K562 (cell line): ENCODE measurements around the gene SYVN1. TPM values are rescaled to one million over a fixed set of nuclear protein-coding genes. Genes with fewer than 3 reads are reported as not detected.

Experiments
- CXXC5 ChIP-seq: fragments of 250-450 bp; sonication (Bioruptor Pico); IDR thresholded peaks from 2 replicates; pipeline ENCODE4 v1.8.0; 2022; ENCODE audit warnings: inconsistent platforms, mild to moderate bottlenecking, moderate library complexity
- DIDO1 ChIP-seq: fragments of 450-650 bp; IDR thresholded peaks from 2 replicates; pipeline ENCODE4 v1.6.1; 2016; ENCODE audit warnings: low read depth, missing biosample characterization, missing genetic modification characterization
- ETV6 ChIP-seq, 3 experiments: fragments of 150-350 bp in 1 of 3; sonication (generic) in 1 of 3; formaldehyde crosslinking in 1 of 3; IDR thresholded peaks; 2 replicates each; pipeline versions ENCODE4 v1.6.1 to v1.8.0; 2014 to 2022; ENCODE audit warnings: borderline replicate concordance in 2 of 3, low read depth in 2 of 3, antibody characterized with exemption in 1 of 3, low read length in 1 of 3, mild to moderate bottlenecking in 1 of 3, missing genetic modification reagents in 1 of 3
- FOXA3 ChIP-seq, 2 experiments: fragments of 450-650 bp in 1 of 2; sonication (generic) in 1 of 2; formaldehyde crosslinking; IDR thresholded peaks in 1 of 2; conservative IDR thresholded peaks in 1 of 2; 2 replicates each; pipeline versions ENCODE4 v1.4.0 to v1.8.0; 2020 to 2022; ENCODE audit warnings: mild to moderate bottlenecking in 2 of 2, missing genetic modification reagents in 1 of 2
- FOXK1 ChIP-seq: sonication (generic); formaldehyde crosslinking; IDR thresholded peaks from 2 replicates; pipeline ENCODE4 v1.8.0; 2022; ENCODE audit warnings: missing genetic modification reagents, mild to moderate bottlenecking, borderline replicate concordance
- JUNB ChIP-seq: fragments of 450-650 bp; formaldehyde crosslinking; conservative IDR thresholded peaks from 2 replicates; pipeline ENCODE4 v1.4.0; 2020; ENCODE audit warnings: mild to moderate bottlenecking
- NBN ChIP-seq: fragments of 450-650 bp; IDR thresholded peaks from 2 replicates; pipeline ENCODE4 v1.6.1; 2016; ENCODE audit warnings: low read depth, mild to moderate bottlenecking
- SAP30 ChIP-seq: fragments of 200-600 bp; sonication (generic); IDR thresholded peaks from 2 replicates; pipeline ENCODE4 v1.6.1; 2012; ENCODE audit warnings: borderline replicate concordance, low read depth, mild to moderate bottlenecking, moderate library complexity, low read length, control low read depth, inconsistent platforms; ENCODE audit not compliant: insufficient read depth, poor library complexity, severe bottlenecking
- SMAD3 ChIP-seq: fragments of 450-650 bp; formaldehyde crosslinking; conservative IDR thresholded peaks from 2 replicates; pipeline ENCODE4 v1.4.0; 2020; ENCODE audit warnings: mild to moderate bottlenecking
- SP1 ChIP-seq: sonication (generic); formaldehyde crosslinking; IDR thresholded peaks from 2 replicates; pipeline ENCODE4 v1.8.1; 2022; ENCODE audit warnings: mild to moderate bottlenecking, missing genetic modification reagents
- TRIM24 ChIP-seq, 2 experiments: fragments of 450-650 bp; IDR thresholded peaks; 2 replicates each; pipeline ENCODE4 v1.6.1; 2016
- ZBED1 ChIP-seq: IDR thresholded peaks from 2 replicates; pipeline ENCODE4 v1.6.1; 2014
- ZNF589 ChIP-seq: fragments of 200-800 bp; sonication (Bioruptor generic); IDR thresholded peaks from 2 replicates; pipeline ENCODE4 v1.6.1; 2016; ENCODE audit warnings: low read depth, missing genetic modification characterization, missing compliant biosample characterization
- ZNF79 ChIP-seq: fragments of 250-450 bp; sonication (Bioruptor Pico); IDR thresholded peaks from 2 replicates; pipeline ENCODE4 v1.4.0; 2020; ENCODE audit warnings: low read depth, mild to moderate bottlenecking, moderate library complexity
- polyA plus RNA-seq, 8 experiments: library from polyadenylated mRNA; depleted of rRNA in 4 of 8; stranded (reverse) in 5 of 8; unstranded in 3 of 8; fragments of >200 nt; fragmentation: Nextera tagmentation in 2 of 8; fragmentation: Illumina TruSeq in 1 of 8; extraction: Ambion mirVana in 2 of 8; extraction: Trizol in 1 of 8; gene quantifications; 2 replicates each; pipeline versions ENCODE4 v1.2.1 to v1.2.3, GENCODE V29; 2011 to 2014; ENCODE audit warnings: inconsistent platforms in 1 of 8, missing spikeins in 1 of 8
- total RNA-seq, 7 experiments: library from RNA; depleted of rRNA in 6 of 7; stranded (reverse); fragments of >200 nt in 6 of 7; fragmentation: Illumina TruSeq in 2 of 7; extraction: Trizol in 2 of 7; gene quantifications; 2 replicates each; pipeline versions ENCODE4 v1.2.1 to v1.2.3, GENCODE V29; 2011 to 2021; ENCODE audit warnings: low replicate concordance in 1 of 7
- TF ChIP-seq, protein P1 (sequence below), 3 experiments: fragments of 200-800 bp in 1 of 3; fragments of 250-450 bp in 1 of 3; fragments of 450-650 bp in 1 of 3; sonication (Bioruptor Pico) in 1 of 3; sonication (Bioruptor generic) in 1 of 3; formaldehyde crosslinking in 1 of 3; IDR thresholded peaks; 2 replicates each; pipeline versions ENCODE4 v1.6.1 to v1.8.0; 2016 to 2022; ENCODE audit warnings: mild to moderate bottlenecking in 2 of 3, missing genetic modification characterization in 2 of 3, missing compliant biosample characterization in 1 of 3, moderate library complexity in 1 of 3
- TF ChIP-seq, protein P2 (sequence below): fragments of 250-450 bp; sonication (Bioruptor Pico); IDR thresholded peaks from 2 replicates; pipeline ENCODE4 v1.8.0; 2022; ENCODE audit warnings: moderate library complexity, mild to moderate bottlenecking, inconsistent platforms

SYVN1 gene
- total and polyA plus RNA-seq, 9 of the 15 experiments (the other 6 are each of a cell fraction or from before 2014, with no cell fraction given) = 0.41 to 47.4 (median 9.9) TPM

DNA sequence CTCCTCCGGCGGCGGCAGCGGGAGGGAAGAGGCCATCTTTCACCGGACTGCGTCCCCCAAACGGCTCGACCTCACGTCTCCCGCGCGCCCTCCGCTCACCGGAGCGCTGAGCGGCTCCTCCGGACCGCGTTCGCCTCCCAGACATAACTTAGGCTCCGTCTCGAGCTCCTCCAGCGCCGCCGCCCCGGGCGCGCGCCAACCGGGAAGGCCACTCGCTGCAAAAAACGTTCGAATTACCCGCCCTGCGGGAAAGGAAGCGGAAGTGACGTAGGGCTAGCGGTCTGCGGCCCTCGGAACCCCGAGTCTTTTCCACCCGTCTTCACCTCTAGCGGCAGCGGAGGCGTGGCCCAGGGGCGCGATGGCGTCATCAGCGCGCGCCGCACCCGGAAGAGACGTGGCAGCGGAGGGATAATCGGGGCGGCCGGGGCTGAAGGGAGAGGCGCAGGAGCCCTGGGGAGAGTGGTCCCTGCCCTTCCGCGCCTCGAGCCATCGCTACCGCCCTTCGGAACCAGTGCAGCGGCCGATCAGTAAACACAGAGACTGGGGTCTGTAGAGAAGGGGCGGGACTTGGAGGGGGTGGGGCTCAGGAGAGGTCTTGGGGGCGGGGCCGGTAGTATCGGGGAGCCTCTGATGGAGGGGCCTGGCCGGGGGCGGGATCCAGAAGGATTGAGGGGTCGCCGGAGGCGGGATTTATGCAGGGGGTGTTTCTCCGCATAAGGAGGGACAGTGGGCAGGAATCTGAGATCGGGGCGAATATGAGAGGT is 50.3 kb downstream of the SYVN1 start, which contains the start of the genes CDCA5 and ZFPL1 (continued):
- TF ChIP-seq FOXK1 (CRISPR knock-in tag) (no peak), ZNF589 (CRISPR knock-in tag) (no peak), SP1 (CRISPR knock-in tag) (peak; percentile 100), ETV6 (IDR thresholded peaks at IDR 0.05; ENCODE audit: borderline replicate concordance in 1 of 2, low read depth in 2 of 2, low read length in 1 of 2) (peak in 1 of 2 experiments; percentile 29; a peak in 1 of 4 replicates), ETV6 (CRISPR knock-in tag; IDR thresholded peaks at IDR 0.05; ENCODE audit: borderline replicate concordance) (no peak), TRIM24 (IDR thresholded peaks at IDR 0.05) (0 out of 4 replicates have a peak, but pooled peaks of 1 of the 2 experiments have one; percentile 43), SAP30 (peak; percentile 99), NBN (peak; percentile 93), CXXC5 (CRISPR knock-in tag) (peak; percentile 96), ZBED1 (no peak), DIDO1 (tag) (peak; percentile 87), SMAD3 (CRISPR knock-in tag) (peak; percentile 20; the same call in 1 of the 2 replicates), JUNB (CRISPR knock-in tag) (no peak), FOXA3 (CRISPR knock-in tag; conservative IDR thresholded peaks at IDR 0.05 in 1 of 2, IDR thresholded peaks at IDR 0.05 in 1 of 2) (no peak), ZNF79 (no peak)
- TF ChIP-seq, protein P1, sequence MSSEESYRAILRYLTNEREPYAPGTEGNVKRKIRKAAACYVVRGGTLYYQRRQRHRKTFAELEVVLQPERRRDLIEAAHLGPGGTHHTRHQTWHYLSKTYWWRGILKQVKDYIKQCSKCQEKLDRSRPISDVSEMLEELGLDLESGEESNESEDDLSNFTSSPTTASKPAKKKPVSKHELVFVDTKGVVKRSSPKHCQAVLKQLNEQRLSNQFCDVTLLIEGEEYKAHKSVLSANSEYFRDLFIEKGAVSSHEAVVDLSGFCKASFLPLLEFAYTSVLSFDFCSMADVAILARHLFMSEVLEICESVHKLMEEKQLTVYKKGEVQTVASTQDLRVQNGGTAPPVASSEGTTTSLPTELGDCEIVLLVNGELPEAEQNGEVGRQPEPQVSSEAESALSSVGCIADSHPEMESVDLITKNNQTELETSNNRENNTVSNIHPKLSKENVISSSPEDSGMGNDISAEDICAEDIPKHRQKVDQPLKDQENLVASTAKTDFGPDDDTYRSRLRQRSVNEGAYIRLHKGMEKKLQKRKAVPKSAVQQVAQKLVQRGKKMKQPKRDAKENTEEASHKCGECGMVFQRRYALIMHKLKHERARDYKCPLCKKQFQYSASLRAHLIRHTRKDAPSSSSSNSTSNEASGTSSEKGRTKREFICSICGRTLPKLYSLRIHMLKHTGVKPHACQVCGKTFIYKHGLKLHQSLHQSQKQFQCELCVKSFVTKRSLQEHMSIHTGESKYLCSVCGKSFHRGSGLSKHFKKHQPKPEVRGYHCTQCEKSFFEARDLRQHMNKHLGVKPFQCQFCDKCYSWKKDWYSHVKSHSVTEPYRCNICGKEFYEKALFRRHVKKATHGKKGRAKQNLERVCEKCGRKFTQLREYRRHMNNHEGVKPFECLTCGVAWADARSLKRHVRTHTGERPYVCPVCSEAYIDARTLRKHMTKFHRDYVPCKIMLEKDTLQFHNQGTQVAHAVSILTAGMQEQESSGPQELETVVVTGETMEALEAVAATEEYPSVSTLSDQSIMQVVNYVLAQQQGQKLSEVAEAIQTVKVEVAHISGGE (CRISPR knock-in tag; IDR thresholded peaks at IDR 0.05) = peak; percentile 74 to 96 (median 87); a peak in 5 of 6 replicates
- TF ChIP-seq, protein P2, sequence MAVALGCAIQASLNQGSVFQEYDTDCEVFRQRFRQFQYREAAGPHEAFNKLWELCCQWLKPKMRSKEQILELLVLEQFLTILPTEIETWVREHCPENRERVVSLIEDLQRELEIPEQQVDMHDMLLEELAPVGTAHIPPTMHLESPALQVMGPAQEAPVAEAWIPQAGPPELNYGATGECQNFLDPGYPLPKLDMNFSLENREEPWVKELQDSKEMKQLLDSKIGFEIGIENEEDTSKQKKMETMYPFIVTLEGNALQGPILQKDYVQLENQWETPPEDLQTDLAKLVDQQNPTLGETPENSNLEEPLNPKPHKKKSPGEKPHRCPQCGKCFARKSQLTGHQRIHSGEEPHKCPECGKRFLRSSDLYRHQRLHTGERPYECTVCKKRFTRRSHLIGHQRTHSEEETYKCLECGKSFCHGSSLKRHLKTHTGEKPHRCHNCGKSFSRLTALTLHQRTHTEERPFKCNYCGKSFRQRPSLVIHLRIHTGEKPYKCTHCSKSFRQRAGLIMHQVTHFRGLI (CRISPR knock-in tag) = 0 out of 2 replicates have a peak, but pooled peaks have one; percentile 21
